H1 (cell line): ENCODE measurements around the gene TSSK6. TPM values are rescaled to one million over a fixed set of nuclear protein-coding genes. Genes with fewer than 3 reads are reported as not detected.

Source experiments
- CTCF ChIA-PET: fragments of 300-600 bp; sonication (Branson Sonifier 250); formaldehyde crosslinking; loops from one replicate; lab custom pipeline; 2021; ENCODE audit not compliant: partially characterized antibody; lab: Charles Lee
- POLR2A ChIA-PET: fragments of 300-600 bp; sonication (Branson Sonifier 250); formaldehyde crosslinking; loops from one replicate; lab custom pipeline; 2021; ENCODE audit warnings: inconsistent platforms; ENCODE audit not compliant: partially characterized antibody; lab: Charles Lee
- DNase-seq, 2 experiments: peaks; one replicate each; pipeline versions ENCODE4 v3.0.0 to v3.0.0-alpha.2; 2010 to 2022; ENCODE audit warnings: low spot score in 2 of 2, low read depth in 1 of 2, mixed read lengths in 1 of 2
- FAIRE-seq: peaks from 2 replicates; lab custom pipeline; 2011; peaks lifted over from hg19 to GRCh38; lab: Jason Lieb, UNC
- H2AFZ ChIP-seq: 2 replicates; pipeline ENCODE4 v1.8.1; 2012; ENCODE audit warnings: low read length, inconsistent platforms
- H2AK5ac ChIP-seq: 2 replicates; pipeline ENCODE4 v1.6.1; 2013; ENCODE audit warnings: low read depth, low read length
- H2BK120ac ChIP-seq: replicated peaks from 2 replicates; pipeline ENCODE3; 2013; ENCODE audit warnings: low read depth, low read length, inconsistent platforms
- H2BK12ac ChIP-seq: 2 replicates; pipeline ENCODE4 v1.6.1; 2013; ENCODE audit warnings: low read depth, low read length
- H2BK15ac ChIP-seq: 2 replicates; pipeline ENCODE4 v1.6.1; 2013; ENCODE audit warnings: low read length
- H2BK20ac ChIP-seq: 2 replicates; pipeline ENCODE4 v1.6.1; 2013; ENCODE audit warnings: low read length
- H2BK5ac ChIP-seq: 2 replicates; pipeline ENCODE4 v1.6.1; 2013; ENCODE audit warnings: low read depth, low read length
- H3K14ac ChIP-seq: 2 replicates; pipeline ENCODE4 v1.6.1; 2013; ENCODE audit warnings: inconsistent platforms; ENCODE audit not compliant: insufficient read length
- H3K18ac ChIP-seq: 2 replicates; pipeline ENCODE4 v1.6.1; 2013; ENCODE audit warnings: low read length; ENCODE audit errors: extremely low read depth
- H3K23ac ChIP-seq: 2 replicates; pipeline ENCODE4 v1.6.1; 2013; ENCODE audit warnings: inconsistent platforms; ENCODE audit not compliant: insufficient read length
- H3K23me2 ChIP-seq: 2 replicates; pipeline ENCODE4 v1.6.1; 2013; ENCODE audit warnings: low read depth, low read length
- H3K27ac ChIP-seq: 2 replicates; pipeline ENCODE4 v1.6.1; 2011; ENCODE audit warnings: low read depth, low read length, inconsistent platforms
- H3K27me3 ChIP-seq, 4 experiments: replicated peaks in 1 of 4; 1 replicate in 1 of 4; 2 replicates in 3 of 4; pipeline versions ENCODE4 v1.6.1 to v1.8.1; 2011 to 2013; ENCODE audit warnings: low read length in 3 of 4, mild to moderate bottlenecking in 3 of 4, inconsistent platforms in 2 of 4, mixed read lengths in 2 of 4, moderate library complexity in 1 of 4; ENCODE audit not compliant: control insufficient read depth in 3 of 4, insufficient read depth in 3 of 4; ENCODE audit errors: extremely low read depth in 1 of 4
- H3K36me3 ChIP-seq, 4 experiments: 2 replicates each; pipeline versions ENCODE4 v1.6.1 to v1.8.1; 2011 to 2013; ENCODE audit warnings: mild to moderate bottlenecking in 4 of 4, low read length in 3 of 4, moderate library complexity in 2 of 4, control low read depth in 1 of 4, inconsistent platforms in 1 of 4; ENCODE audit not compliant: insufficient read depth in 4 of 4, control insufficient read depth in 2 of 4
- H3K4ac ChIP-seq: replicated peaks from 2 replicates; pipeline ENCODE3; 2013; ENCODE audit warnings: low read length, low read depth, mixed read lengths, inconsistent platforms; ENCODE audit not compliant: insufficient read length
- H3K4me1 ChIP-seq, 4 experiments: replicated peaks in 1 of 4; 1 replicate in 1 of 4; 2 replicates in 3 of 4; pipeline versions ENCODE4 v1.6.1 to v1.8.1; 2011 to 2013; ENCODE audit warnings: low read length in 3 of 4, inconsistent platforms in 2 of 4, mixed read lengths in 1 of 4; ENCODE audit not compliant: insufficient read depth in 4 of 4, control insufficient read depth in 3 of 4
- H3K4me2 ChIP-seq, 2 experiments: 2 replicates each; pipeline versions ENCODE4 v1.6.1 to v1.8.1; 2011 to 2013; ENCODE audit warnings: low read depth in 2 of 2, low read length in 2 of 2, control low read depth in 1 of 2, inconsistent platforms in 1 of 2, mild to moderate bottlenecking in 1 of 2; ENCODE audit not compliant: insufficient read depth in 1 of 2
- H3K4me3 ChIP-seq, 4 experiments: fragments of 200-600, 300-600 bp in 1 of 4; sonication (generic), shearing (Covaris generic), sonication (Bioruptor Twin) in 1 of 4; 2 replicates each; pipeline versions ENCODE4 v1.5.1 to v1.8.1; 2011 to 2016; ENCODE audit warnings: low read length in 4 of 4, low read depth in 3 of 4, control low read depth in 2 of 4, inconsistent platforms in 2 of 4, mild to moderate bottlenecking in 2 of 4, mixed read lengths in 1 of 4, moderate library complexity in 1 of 4; ENCODE audit not compliant: insufficient read depth in 2 of 4; ENCODE audit errors: extremely low read depth in 1 of 4
- H3K56ac ChIP-seq: replicated peaks from 2 replicates; pipeline ENCODE3; 2013; ENCODE audit warnings: low read depth, mild to moderate bottlenecking, mixed read lengths, low read length, inconsistent platforms; ENCODE audit not compliant: insufficient read length
- H3K79me1 ChIP-seq: 2 replicates; pipeline ENCODE4 v1.6.1; 2013; ENCODE audit warnings: low read depth, low read length, control low read depth
- H3K79me2 ChIP-seq, 2 experiments: 2 replicates each; pipeline versions ENCODE4 v1.6.1 to v1.8.1; 2012 to 2013; ENCODE audit warnings: low read length in 2 of 2, mild to moderate bottlenecking in 2 of 2, inconsistent platforms in 1 of 2; ENCODE audit not compliant: insufficient read depth in 2 of 2, control insufficient read depth in 1 of 2
- H3K9ac ChIP-seq, 4 experiments: replicated peaks in 1 of 4; 1 replicate in 1 of 4; 2 replicates in 3 of 4; pipeline versions ENCODE4 v1.6.1 to v1.8.1; 2011 to 2013; ENCODE audit warnings: low read depth in 3 of 4, low read length in 3 of 4, control low read depth in 2 of 4, mild to moderate bottlenecking in 2 of 4, moderate library complexity in 2 of 4, inconsistent platforms in 1 of 4; ENCODE audit errors: extremely low read depth in 1 of 4
- H3K9me3 ChIP-seq, 2 experiments: 2 replicates each; pipeline versions ENCODE4 v1.6.1 to v1.8.1; 2012 to 2013; ENCODE audit warnings: mild to moderate bottlenecking in 2 of 2, moderate library complexity in 2 of 2, control low read depth in 1 of 2, inconsistent platforms in 1 of 2, low read depth in 1 of 2, low read length in 1 of 2, mixed read lengths in 1 of 2; ENCODE audit not compliant: insufficient read depth in 2 of 2
- H4K20me1 ChIP-seq, 2 experiments: replicated peaks in 1 of 2; 2 replicates each; pipeline versions ENCODE3 to v1.8.1; 2011 to 2013; ENCODE audit warnings: inconsistent platforms in 2 of 2, low read length in 2 of 2, mild to moderate bottlenecking in 1 of 2; ENCODE audit not compliant: insufficient read depth in 2 of 2, control insufficient read depth in 1 of 2
- H4K5ac ChIP-seq: 2 replicates; pipeline ENCODE4 v1.6.1; 2013; ENCODE audit warnings: low read length, low read depth, mixed read lengths, inconsistent platforms; ENCODE audit not compliant: insufficient read length
- H4K8ac ChIP-seq: 2 replicates; pipeline ENCODE4 v1.8.0; 2013; ENCODE audit warnings: mild to moderate bottlenecking, moderate library complexity, low read length, inconsistent platforms; ENCODE audit not compliant: insufficient read depth; ENCODE audit errors: extremely low read depth
- H4K91ac ChIP-seq: replicated peaks from 2 replicates; pipeline ENCODE3; 2013; ENCODE audit warnings: low read length, mixed read lengths, inconsistent platforms; ENCODE audit not compliant: insufficient read length
- CBX5 ChIP-seq: fragments of 300-800, 300-1000 bp; sonication (generic); IDR thresholded peaks from 2 replicates; pipeline ENCODE4 v1.7.1; 2016; ENCODE audit warnings: antibody characterized with exemption, low read length, low read depth
- CREB1 ChIP-seq: IDR thresholded peaks from 2 replicates; pipeline ENCODE4 v1.6.1; 2012; ENCODE audit warnings: inconsistent platforms
- GABPA ChIP-seq: IDR thresholded peaks from 2 replicates; pipeline ENCODE4 v1.6.1; 2011; ENCODE audit warnings: mild to moderate bottlenecking, low read length, moderate library complexity, borderline replicate concordance; ENCODE audit not compliant: insufficient read depth
- HDAC6 ChIP-seq: IDR thresholded peaks from one replicate; pipeline ENCODE4 v1.7.1; 2012; ENCODE audit warnings: low read depth, mild to moderate bottlenecking, inconsistent platforms, low read length, moderate library complexity
- JUND ChIP-seq: IDR thresholded peaks from 2 replicates; pipeline ENCODE4 v1.6.1; 2011; ENCODE audit warnings: mild to moderate bottlenecking, improper control_type of control experiment, low read length
- KDM5A ChIP-seq: fragments of 200-600 bp; IDR thresholded peaks from 2 replicates; pipeline ENCODE4 v1.7.1; 2012; ENCODE audit warnings: mild to moderate bottlenecking, low read length, inconsistent platforms, mixed read lengths
- NANOG ChIP-seq: IDR thresholded peaks from 2 replicates; pipeline ENCODE4 v1.6.1; 2011; ENCODE audit warnings: low read length, low read depth, mild to moderate bottlenecking, inconsistent platforms; ENCODE audit not compliant: insufficient read depth, poor library complexity, severe bottlenecking
- POU5F1 ChIP-seq: IDR thresholded peaks from 2 replicates; pipeline ENCODE4 v1.6.1; 2011; ENCODE audit warnings: low read depth, mild to moderate bottlenecking, low read length, moderate library complexity
- RBBP5 ChIP-seq: IDR thresholded peaks from 2 replicates; pipeline ENCODE4 v1.7.1; 2012; ENCODE audit warnings: low read depth, mild to moderate bottlenecking, inconsistent platforms, low read length, moderate library complexity, borderline replicate concordance
- RFX5 ChIP-seq: IDR thresholded peaks from 2 replicates; pipeline ENCODE4 v1.6.1; 2011; ENCODE audit warnings: low read depth, low read length, improper control_type of control experiment, borderline replicate concordance
- RXRA ChIP-seq: IDR thresholded peaks from 2 replicates; pipeline ENCODE4 v1.6.1; 2011; ENCODE audit warnings: low read depth, mild to moderate bottlenecking, low read length, moderate library complexity; ENCODE audit not compliant: insufficient read depth
- YY1 ChIP-seq: IDR thresholded peaks from 2 replicates; pipeline ENCODE4 v1.6.1; 2011; ENCODE audit warnings: low read depth, mild to moderate bottlenecking, low read length
- WGBS, 2 experiments: shearing (Covaris generic) in 1 of 2; methylation state at CpG; one replicate each; pipeline versions ENCODE4 v1.1.6 to v1.1.7; 2013 to 2015; ENCODE audit warnings: low lambda C conversion rate in 2 of 2, mixed read lengths in 2 of 2, inconsistent platforms in 1 of 2, low coverage in 1 of 2, missing lambda C conversion rate in 1 of 2; ENCODE audit not compliant: insufficient replicate concordance in 2 of 2, insufficient coverage in 1 of 2, insufficient read length in 1 of 2; ENCODE audit errors: extremely low coverage in 1 of 2, missing lambda C conversion rate in 1 of 2; 5-methylcytosine and 5-hydroxymethylcytosine counted together
- polyA plus RNA-seq, 7 experiments: library from polyadenylated mRNA; depleted of rRNA in 3 of 7; stranded (reverse) in 5 of 7; unstranded in 2 of 7; fragments of >200 nt in 5 of 7; fragments of 200-250 nt in 2 of 7; gene quantifications; 1 replicate in 5 of 7; 2 replicates in 1 of 7; 4 replicates in 1 of 7; pipeline versions ENCODE4 v1.2.1 to v1.2.3, GENCODE V29; 2011 to 2013; ENCODE audit warnings: missing spikeins in 2 of 7, mixed read lengths in 2 of 7
- total RNA-seq: library from RNA; stranded (reverse); fragmentation: NEBNext Ultra II Directional; extraction: Animal tissue kit (Norgen Biotek cat#: 25700); gene quantifications from 2 replicates; pipeline ENCODE4 v1.2.1, GENCODE V29; 2021

Gene TSSK6
- total and polyA plus RNA-seq, 2 of the 8 experiments (the other 6 are each of a cell fraction or from before 2014, with no cell fraction given), result 3.6 to 7.8 TPM

- no peaks in the 10 kb centered on the region for H3K36me3 ChIP-seq
- no peak overlapping the region for H3K27ac ChIP-seq
- H3K56ac ChIP-seq, result no peak overlapping the region
- H2BK15ac ChIP-seq, result no peak overlapping the region
- H3K4me1 ChIP-seq, result peaks cover 0 to 4% (median 0%) of the 10 kb centered on the region in 4 experiments; a peak in 2 of 7 replicates
- FAIRE-seq, result no peak
- H4K8ac ChIP-seq, result no peak overlapping the region
- H2AFZ ChIP-seq, result no peak overlapping the region
- H2BK20ac ChIP-seq, result no peak overlapping the region
- no peak overlapping the region for H2BK120ac ChIP-seq
- no peak overlapping the region for H2BK12ac ChIP-seq
- DNase-seq, result no peak
- no peak overlapping the region for H3K4me3 ChIP-seq
- H4K91ac ChIP-seq, result no peak overlapping the region
- ChIA-PET CTCF (interaction anchor here (0.6 to 20.0 kb wide), 10 partner anchors 12 to 97 kb away, joined by 3 to 223 read pairs (median 4); partner anchors contain the start of gene GMIP), POLR2A (interaction anchor here (0.6 to 1.4 kb wide), 3 partner anchors 29 to 603 kb away, joined by 3 read pairs; no protein-coding TSS in a partner anchor)
- WGBS, 2 experiments, result 89% methylated on average over 24 of the region's 26 CpGs; no CpG with 5 or more reads in 1 of the 2 experiments
- no peak overlapping the region for H2BK5ac ChIP-seq
- H3K9me3 ChIP-seq, result no peaks in the 10 kb centered on the region
- no peak overlapping the region for H2AK5ac ChIP-seq
- H3K14ac ChIP-seq, result no peak overlapping the region
- no peak overlapping the region for H3K4ac ChIP-seq
- H3K27me3 ChIP-seq, result no peaks in the 10 kb centered on the region
- H3K79me1 ChIP-seq, result no peaks in the 10 kb centered on the region
- no peak overlapping the region for H3K23ac ChIP-seq
- no peak overlapping the region for H3K18ac ChIP-seq
- no peaks in the 10 kb centered on the region for H3K79me2 ChIP-seq
- H4K20me1 ChIP-seq, result no peaks in the 10 kb centered on the region
- H3K9ac ChIP-seq, result no peak overlapping the region; a peak in 1 of 7 replicates
- H3K4me2 ChIP-seq, result no peak overlapping the region
- no peaks in the 10 kb centered on the region for H3K23me2 ChIP-seq
- no peak overlapping the region for H4K5ac ChIP-seq
- TF ChIP-seq POU5F1 (no peak), NANOG (no peak), RBBP5 (no peak), GABPA (no peak), HDAC6 (no peak), YY1 (no peak), RXRA (no peak), CBX5 (no peak), JUND (no peak), KDM5A (no peak), RFX5 (no peak), CREB1 (no peak)
Observed at GRCh38 chr19:19561946-19562664, 46.8 kb upstream of the TSSK6 start.
